GM21528 (cell line): ENCODE measurements around the gene PNPLA7.
"Not testable (repeated sequence)": the region's sequence is repeated elsewhere in the genome, so short reads cannot be mapped to it uniquely, and the experiment has no call there.

Source experiments
- ATAC-seq: cut with Tn5 transposase; IDR thresholded peaks from one replicate; pipeline ENCODE4 v1.9.1; 2021; ENCODE audit warnings: mild to moderate bottlenecking, moderate library complexity; ENCODE audit not compliant: unreplicated experiment, low FRiP score

PNPLA7 gene

GRCh38 chr9:137427454-137428310 is 122.5 kb downstream of the PNPLA7 start:
- no peak for ATAC-seq

GRCh38 chr9:137426018-137426681 is 124.1 kb downstream of the PNPLA7 start:
- no peak for ATAC-seq

GRCh38 chr9:137423514-137424291 is 126.5 kb downstream of the PNPLA7 start:
- peak; percentile 31 for ATAC-seq

DNA sequence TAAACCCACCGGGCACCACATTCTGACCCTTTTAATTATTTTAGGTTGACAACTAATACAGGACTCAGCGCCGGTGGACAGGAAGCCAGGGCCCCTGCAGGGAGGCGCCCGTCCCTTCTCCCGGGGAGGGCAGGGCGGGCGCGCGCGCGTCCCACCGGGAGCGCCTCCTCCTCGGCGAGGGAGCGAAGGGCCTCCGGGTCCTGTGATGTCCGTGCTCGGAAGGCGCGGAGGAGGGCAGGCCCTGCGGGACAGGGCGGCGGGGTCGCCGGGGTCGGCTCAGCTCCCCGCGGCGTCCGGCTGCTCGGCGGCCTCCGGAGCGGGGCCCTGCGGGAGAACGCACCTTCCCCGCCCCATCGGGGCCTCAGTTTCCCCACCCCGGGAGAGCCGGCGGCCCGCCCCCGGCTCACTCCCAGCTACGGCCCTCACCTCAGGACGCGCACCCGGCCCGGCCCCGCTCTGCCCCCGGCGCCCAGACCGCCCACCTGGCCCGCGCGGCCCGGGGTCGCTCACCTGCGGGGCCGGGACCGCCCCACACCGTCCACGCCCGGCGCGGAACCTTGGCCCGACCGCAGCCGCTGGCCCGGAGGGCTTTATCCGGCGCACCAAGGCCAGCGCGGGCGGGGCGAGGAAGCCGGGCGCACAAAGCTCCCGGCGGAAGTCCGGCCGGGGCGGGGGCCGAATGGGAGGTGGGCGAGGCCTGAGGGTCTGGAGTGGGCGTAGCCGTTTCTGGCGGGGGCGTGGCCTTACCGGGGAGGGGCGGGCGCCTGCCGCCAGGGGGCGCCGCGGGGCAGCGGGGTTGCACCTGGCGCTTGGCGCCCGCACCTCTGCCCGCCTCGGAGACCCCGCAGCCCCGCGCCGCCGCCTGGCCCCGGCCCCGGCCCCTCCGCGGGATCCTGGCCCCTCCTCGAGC is 127.3 kb downstream of the PNPLA7 start, which contains the start of the genes EXD3 and NOXA1:
EXD3 (minus strand) TSS at position 559 of the 910 bp plus-strand sequence. CDS start 27,805 bp downstream, outside the sequence.
NOXA1 (plus strand) TSS at position 790 of the 910 bp plus-strand sequence. CDS start 137 bp downstream, outside the sequence.
- ATAC-seq, result peak; percentile 76

GRCh38 chr9:137421838-137422603 is 128.2 kb downstream of the PNPLA7 start:
- no peak for ATAC-seq

- no peak for ATAC-seq
These were observed 132.8 kb downstream of the PNPLA7 start for GRCh38 chr9:137417161-137418021.

DNA sequence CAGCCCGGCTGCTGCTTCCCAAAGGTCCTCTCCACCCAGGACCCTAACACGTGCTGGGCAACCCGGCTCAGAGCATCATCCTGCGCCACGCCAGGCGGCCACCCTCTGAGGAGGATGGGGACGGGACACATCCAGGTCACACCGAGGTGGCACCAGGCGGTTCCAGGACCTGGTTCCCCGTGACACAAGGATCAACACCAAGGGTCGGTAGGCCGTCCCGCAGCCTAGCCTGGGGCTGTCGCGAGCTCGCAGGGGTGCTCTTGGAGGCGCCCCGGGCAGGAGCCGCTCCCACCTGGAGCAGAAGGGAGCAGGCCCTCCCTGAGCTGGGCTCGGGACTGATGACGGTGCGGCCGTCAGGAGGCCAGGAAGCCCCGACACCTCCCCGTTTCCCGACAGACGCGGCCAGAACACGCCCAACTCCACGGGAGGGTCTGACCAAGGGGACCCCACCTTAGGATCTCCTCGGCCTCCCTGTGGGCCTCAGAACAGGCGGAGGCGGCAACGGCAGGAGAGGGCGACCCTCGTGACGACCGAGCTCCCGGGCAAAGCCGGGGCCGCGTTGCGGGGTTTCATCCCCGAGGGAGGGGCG is 133.5 kb downstream of the PNPLA7 start:
- ATAC-seq, result no peak

GRCh38 chr9:137416006-137416562 is 134.1 kb downstream of the PNPLA7 start:
- no peak for ATAC-seq

- no peak for ATAC-seq
These were observed 134.8 kb downstream of the PNPLA7 start for GRCh38 chr9:137415451-137415850.

GRCh38 chr9:137412431-137412830 is 137.8 kb downstream of the PNPLA7 start:
- no peak for ATAC-seq

DNA sequence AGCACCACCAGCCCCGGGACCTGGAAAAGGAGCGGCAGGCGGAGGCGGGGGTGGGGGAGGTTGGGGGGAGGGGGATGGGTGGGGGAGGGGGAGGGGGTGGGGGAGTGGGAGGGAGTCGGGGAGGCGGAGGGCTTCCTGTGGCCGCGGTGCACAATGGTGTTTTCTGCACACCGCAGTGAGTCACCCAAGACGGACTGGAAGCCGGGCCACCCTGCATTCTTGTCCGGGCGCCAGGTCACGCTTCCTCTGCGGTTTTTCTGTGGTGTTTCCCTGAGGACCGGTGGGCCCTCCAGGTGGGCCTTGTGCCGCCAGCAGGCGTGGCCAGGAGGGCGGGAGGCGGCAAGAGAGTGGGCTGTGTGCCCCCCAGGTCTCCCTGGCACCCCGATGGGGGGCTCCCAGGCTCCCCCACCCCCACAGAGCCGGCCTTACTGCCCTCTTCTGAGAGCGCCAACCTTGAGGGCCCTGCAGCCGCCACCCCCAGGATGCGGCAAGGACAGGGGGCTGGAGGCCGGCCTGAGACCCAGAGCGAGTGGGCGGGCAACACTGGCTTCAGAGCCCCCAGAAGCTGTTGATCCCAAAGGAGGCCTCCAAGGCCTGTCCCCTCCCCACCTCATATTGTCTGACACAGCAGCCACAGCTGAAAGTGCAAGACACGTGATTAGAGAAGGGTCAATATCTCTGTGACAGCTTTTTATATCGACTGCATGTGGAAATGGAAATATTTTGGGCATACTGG is 138.4 kb downstream of the PNPLA7 start:
- ATAC-seq, result no peak

DNA sequence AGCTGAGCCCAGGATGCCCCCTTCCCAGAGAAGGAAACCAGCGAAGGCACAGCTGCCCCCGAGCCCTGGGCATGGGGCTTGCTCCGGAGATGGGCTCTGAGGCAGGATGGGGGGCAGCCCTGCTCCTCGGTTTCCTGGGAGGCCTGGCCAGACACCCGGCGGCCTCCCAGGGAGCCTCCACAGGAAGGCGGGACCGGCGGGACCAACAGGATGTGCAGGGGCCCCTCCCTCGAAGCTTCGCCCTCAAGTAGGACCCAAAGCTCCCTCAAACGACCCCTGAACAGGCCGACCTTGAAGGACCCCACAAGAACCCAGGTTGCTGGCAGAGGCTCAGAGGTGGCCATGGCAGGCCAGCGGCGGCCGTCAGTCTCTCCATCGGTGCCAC is 138.9 kb downstream of the PNPLA7 start:
- ATAC-seq, result no peak

GRCh38 chr9:137410891-137411249 is 139.3 kb downstream of the PNPLA7 start:
- ATAC-seq, result no peak

DNA sequence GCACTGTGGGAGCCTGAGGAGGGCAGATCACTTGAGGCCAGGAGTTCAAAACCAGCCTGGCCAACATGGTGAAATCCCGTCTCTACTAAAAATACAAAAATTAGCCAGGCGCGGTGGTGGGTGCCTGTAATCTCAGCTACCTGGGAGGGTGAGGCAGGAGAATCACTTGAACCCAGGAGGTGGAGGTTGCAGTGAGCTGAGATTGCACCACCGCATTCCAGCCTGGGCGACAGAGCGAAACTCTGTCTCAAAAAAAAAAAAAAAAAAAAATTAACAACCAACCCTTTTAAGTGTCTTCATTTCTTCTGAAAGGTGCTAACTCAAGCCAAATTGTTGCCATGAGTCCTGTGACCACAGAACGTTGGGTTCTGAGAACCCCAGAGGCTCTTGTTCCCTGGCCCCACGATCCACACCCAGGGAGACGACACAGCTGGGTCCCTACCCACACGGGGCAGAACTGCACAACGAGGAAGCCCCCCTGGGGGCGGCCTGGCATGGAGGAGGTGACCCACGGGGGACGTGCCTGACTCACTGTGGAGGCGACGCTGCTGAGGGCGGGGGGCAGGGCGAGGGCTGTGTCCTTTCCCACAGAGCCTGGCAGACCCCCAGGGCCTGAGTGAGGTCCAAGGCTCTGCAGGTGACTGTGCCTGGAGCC is 139.8 kb downstream of the PNPLA7 start:
- not testable (repeated sequence) for ATAC-seq
